ENCODE results near the gene UBE2QL1.

UBE2QL1 gene

DNA sequence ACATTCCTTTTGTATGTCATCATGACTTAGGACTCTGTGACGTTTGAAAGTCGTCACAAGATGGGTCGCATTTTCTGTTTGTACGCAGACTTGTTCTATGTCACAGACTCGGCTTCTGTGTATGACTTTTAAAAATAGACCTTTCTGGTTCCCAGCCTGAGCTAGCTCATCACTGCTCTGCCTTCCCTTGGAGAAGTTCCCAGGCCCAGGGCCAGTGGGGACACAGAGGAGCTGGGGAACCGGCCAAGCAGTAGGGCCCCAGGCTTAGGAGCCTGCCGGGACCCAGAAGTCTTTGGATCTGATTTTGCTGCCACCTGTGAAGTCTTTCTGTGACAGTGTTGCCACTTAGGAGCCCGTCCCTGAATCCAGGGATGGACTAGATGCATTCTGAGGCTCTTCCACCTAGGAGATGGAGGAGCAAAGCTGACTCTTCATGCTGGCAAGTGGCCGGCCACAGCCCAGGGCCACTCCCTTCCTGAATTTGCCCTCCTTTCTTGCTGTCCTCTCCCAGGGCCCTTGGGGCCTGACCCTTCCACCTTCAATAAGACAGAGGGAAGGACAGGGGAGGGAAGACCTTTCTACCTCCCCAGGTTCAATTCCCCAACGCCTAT is 18.1 kb upstream of the UBE2QL1 start:
- DNase-seq: no peak

DNA sequence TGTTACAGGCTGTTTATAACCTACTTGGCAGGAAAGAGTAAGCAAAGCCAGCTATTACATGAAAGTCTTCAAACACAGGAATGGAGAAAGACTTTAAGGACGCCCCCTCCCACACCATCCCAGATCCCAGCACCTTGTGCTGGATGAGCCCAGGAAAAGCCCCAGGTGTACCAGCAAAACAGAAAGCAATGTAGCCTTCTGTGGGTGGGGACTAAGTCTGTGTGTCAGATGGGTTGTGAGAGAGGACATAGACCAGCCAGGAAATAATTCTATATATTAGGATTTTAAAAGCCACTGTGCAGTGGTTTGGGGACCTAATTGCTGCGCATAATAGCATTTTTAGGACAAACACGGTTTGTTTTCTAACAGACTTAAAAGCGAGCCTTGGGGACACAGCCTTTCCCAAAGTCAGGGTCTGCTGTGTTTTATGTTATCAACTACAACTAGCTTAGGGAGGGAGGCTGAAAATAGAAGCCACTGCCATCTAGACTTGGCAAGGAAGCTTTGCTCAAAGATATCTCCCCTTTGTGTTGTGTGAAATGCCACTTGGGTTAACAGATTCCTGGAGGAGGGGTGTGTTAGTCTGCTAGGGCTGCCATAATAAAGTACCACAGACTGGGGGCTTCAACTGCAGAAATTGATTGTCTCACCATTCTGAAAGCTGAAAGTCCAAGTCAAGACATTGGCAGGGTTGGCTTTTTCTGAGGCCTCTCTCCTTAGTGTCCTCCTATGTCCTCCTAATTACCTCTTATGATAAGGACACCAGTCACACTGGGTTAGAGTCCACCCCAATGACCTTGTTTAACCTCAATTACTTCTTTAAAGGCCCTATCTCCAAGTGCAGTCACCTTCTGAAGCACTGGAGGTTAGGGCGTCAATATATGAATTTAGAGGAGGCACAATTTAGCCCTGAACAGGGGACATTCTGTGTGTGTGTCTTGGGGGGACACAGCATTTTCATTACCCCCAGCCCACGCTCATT is 17.2 kb upstream of the UBE2QL1 start:
- DNase-seq: no peak

DNA sequence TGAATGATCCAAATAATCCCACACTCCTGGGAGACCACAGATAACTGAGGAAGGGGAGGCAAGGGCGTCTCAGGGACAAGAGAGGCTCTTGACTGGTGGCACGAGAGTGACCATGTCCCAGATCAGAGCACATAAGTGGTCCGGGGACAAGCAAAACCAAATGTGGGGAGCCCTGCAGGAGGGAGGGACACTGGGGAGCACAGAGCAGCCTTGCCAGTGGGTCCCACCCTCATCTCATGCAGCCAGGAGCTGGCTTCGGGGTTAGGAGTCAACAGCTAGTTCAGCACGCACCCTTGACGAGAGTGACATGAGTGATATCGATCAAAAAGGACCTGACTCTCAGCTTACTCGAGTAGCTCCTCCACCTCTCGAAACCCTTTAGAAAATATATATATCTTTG is 16.5 kb upstream of the UBE2QL1 start:
- DNase-seq: no peak

GRCh38 chr5:6434731-6435130 is 13.9 kb upstream of the UBE2QL1 start:
- no peak for DNase-seq

DNA sequence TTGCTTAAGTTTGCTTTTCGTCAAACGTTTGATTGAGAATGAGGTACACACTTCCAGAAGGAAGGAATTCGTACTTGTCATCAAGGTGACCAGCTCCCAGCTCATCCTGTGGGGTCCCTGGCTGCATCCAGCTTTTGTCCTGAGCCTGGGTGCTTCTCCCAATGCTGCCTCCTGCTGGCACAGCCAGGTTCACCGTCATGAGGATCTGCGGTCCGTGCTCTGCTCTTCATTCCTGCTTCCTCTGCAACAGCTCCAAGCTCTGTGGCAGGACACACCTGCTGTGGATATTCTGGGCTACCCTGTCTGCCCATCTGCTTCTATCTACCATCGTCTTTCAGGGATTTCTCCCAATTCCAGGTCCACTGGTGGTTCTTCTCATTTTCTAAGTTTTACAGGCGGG is 13.3 kb upstream of the UBE2QL1 start:
- DNase-seq: no peak

GRCh38 chr5:6436715-6437331 is 11.8 kb upstream of the UBE2QL1 start:
- DNase-seq: no peak

DNA sequence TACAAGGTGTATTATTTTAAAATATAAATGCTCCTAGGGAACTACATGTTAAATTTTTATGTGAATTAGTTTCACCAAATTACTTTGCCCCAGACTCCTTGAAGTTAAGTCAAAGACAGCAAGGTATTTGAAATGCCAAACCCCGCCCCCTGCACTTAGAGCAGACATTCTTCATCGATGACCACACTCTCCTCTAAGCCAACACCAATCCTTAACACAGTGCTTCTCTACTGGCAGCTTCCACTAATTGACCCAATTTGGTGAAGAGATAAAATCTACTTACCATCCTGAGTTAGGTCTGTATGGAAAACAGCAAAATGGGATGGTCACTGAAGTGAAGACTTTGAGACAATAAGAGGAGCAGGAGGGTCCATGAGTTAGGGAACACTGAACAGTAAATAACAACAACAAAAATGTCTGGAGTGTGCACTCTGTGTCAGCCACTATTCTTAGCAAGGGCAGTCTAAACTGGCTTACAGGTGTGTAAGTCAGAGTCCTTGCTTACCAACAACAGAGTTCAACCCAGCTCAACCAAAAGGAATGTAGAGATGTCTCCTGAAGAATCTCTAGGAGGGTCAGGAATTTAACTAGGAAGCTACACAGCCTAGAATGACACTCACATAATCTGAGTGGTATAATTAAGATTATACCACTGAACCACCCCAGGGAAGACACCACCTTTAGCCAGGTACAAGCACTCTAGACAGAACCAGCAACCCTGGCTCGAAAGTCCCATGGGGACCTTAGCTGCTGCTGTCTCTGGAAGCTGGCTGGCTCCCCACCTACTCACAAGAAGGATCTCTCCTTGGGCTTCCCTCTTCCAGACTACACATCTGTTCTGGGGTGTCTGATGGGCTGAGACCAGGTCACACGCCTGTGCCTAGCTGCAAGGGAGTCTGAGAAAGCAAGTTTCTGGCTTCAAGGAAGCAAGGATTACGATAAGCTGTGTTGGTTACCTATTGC is 8.8 kb upstream of the UBE2QL1 start:
- no peak for DNase-seq

GRCh38 chr5:6442333-6442732 is 6.3 kb upstream of the UBE2QL1 start:
- DNase-seq: no peak

- DNase-seq: no peak
Observed at GRCh38 chr5:6443326-6443725, 5.3 kb upstream of the UBE2QL1 start.

DNA sequence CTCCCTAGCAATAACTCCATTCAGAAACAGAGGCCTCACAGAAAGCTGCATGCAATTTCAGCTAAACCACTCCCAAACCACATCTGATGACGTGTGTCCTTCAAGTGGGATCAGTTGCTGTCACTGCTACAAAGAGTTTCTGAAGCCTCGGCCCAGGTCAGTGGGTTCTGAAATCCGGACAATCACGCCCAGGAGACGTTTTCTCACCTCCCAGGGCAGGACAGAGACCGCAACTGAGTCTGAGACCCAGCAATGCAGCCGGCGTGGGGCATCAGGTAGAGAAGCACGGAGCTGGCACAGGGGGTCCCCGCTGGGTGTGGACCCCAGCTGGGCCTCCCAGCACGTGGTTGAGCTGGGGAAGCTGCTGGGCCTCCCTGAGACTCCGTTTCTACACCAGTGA is 2.6 kb upstream of the UBE2QL1 start:
- no peak for DNase-seq

- no peak for DNase-seq
Observed at GRCh38 chr5:6446626-6447309, 1.9 kb upstream of the UBE2QL1 start.

- DNase-seq: no peak
Observed at GRCh38 chr5:6447384-6448140, 1.1 kb upstream of the UBE2QL1 start.

- DNase-seq: no peak
Observed at GRCh38 chr5:6448141-6448491, 543 bp upstream of the UBE2QL1 start.

- DNase-seq: no peak
Observed at GRCh38 chr5:6449465-6450158, 953 bp downstream of the UBE2QL1 start.

DNA sequence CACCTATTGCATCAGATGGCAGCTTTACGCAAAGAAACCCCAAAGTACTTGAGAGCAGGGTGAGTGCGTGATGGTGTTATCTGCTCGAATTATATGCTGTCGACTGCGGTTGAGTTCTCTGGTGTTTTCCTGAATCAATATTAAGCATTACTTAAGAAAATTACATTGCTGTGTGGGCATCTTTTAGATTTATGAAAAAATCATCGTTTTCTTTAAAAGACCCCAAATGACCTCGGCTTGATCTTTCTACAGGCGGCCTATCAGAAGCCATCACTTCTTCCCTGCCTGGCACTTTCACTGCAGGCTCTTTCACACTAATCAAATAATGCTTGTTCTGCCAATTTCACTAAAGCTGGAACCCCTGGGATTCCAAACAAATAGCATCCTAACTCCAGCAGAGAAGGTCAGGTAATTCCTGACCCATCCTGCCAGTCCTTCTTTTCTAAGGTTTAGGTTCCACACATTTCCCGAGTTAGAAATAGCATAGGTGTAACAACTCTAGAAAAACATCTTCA is 1.7 kb downstream of the UBE2QL1 start:
- DNase-seq: no peak

DNA sequence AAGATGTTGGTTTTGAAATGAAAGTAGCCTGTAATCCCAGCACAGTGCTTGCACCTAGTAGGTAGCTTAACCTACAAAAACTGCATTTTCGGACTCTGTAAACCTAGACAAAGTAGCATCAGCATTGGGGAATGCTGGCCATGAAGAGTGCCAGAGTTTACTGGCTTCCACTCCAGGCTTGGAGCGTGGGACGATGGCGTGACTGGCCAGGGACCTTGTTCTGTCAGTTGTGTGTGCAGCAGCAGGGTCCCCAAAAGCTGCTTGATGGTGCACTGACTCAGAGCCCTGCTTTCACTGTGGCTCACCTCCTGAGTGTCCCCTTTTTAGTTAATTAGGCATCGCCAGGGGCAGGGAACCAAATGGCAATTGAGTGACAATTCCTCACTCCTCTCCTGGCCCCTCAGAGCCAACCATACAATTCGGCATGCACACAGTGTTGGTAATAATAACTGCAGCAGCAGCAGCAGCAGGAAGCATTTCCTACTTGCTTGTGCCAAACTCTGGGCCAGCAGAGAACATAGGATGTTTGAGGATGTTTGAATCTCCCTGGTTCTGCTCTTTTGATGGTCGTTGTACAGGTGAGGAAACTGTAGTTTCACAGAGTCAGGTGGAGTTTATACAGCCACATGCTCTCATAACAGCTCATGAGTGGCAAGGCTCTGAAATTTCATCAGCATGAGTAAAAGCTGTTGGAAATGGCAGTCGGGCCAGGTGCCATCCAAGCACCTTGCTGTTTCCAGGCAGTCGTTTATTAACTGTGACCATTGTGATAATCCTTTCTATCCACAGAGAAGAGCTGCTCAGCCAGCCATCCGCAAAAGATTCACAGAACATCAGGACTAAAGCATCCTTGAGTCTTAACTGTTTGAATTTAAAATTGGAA is 4.2 kb downstream of the UBE2QL1 start:
- DNase-seq: no peak

- DNase-seq: no peak
Observed at GRCh38 chr5:6453937-6454560, 5.4 kb downstream of the UBE2QL1 start.

- DNase-seq: no peak
Observed at GRCh38 chr5:6454628-6455053, 6.0 kb downstream of the UBE2QL1 start.

Data from NCI-H1694 (cell line).